ENCODE measurements around the gene STYXL1. TPM values are rescaled to one million over a fixed set of nuclear protein-coding genes. Genes with fewer than 3 reads are reported as not detected.
A peak's percentile ranks its signal among the peaks of the same experiment; 100 is the strongest.

The STYXL1 gene
- total RNA-seq, 1 donor from 2014 or later: 21.4 TPM

GRCh38 chr7:76003351-76003750 is 44.4 kb downstream of the STYXL1 start:
- intact Hi-C loops (cut with DNase I): no loop called here
- no peak for ATAC-seq (ENCODE audit: poor library complexity)
- DNase-seq: peak; percentile 19

GRCh38 chr7:76002822-76003221 is 45.0 kb downstream of the STYXL1 start:
- DNase-seq (peak; percentile 12), ATAC-seq (ENCODE audit: poor library complexity) (no peak)
- intact Hi-C loops (cut with DNase I): no loop called here

GRCh38 chr7:76002139-76002538 is 45.7 kb downstream of the STYXL1 start:
- peak; percentile 40 for DNase-seq
- peak; percentile 82 for ATAC-seq (ENCODE audit: poor library complexity)
- intact Hi-C loops (cut with DNase I): no loop called here

GRCh38 chr7:76000566-76000965 is 47.2 kb downstream of the STYXL1 start:
- ATAC-seq (ENCODE audit: poor library complexity) (no peak), DNase-seq (peak; percentile 29)
- intact Hi-C loops (cut with DNase I): no loop called here

GRCh38 chr7:75998038-75998437 is 49.8 kb downstream of the STYXL1 start:
- intact Hi-C loops (cut with DNase I): no loop called here
- ATAC-seq (ENCODE audit: poor library complexity): no peak
- no peak for DNase-seq

GRCh38 chr7:75996476-75996875 is 51.3 kb downstream of the STYXL1 start:
- intact Hi-C loops (cut with DNase I): no loop called here
- peak; percentile 22 for DNase-seq
- no peak for ATAC-seq (ENCODE audit: poor library complexity)

GRCh38 chr7:75995996-75996395 is 51.8 kb downstream of the STYXL1 start:
- intact Hi-C loops (cut with DNase I): no loop called here
- DNase-seq (peak; percentile 26), ATAC-seq (ENCODE audit: poor library complexity) (no peak)

GRCh38 chr7:75995052-75995471 is 52.7 kb downstream of the STYXL1 start:
- ATAC-seq (ENCODE audit: poor library complexity): peak; percentile 2
- intact Hi-C loops (cut with DNase I): no loop called here

GRCh38 chr7:75994388-75995051 is 53.3 kb downstream of the STYXL1 start, which contains the start of gene TMEM120A:
TMEM120A (minus strand) TSS chr7:75994595; CDS start chr7:75994570, 25 bp downstream.
- ATAC-seq (ENCODE audit: poor library complexity): peak; percentile 94
- intact Hi-C loops (cut with DNase I): no loop called here
- peak; percentile 99 for DNase-seq

More at GRCh38 chr7:75995052-75995471, 52.7 kb downstream of the STYXL1 start:
- DNase-seq: no peak

GRCh38 chr7:75993689-75994387 is 54.0 kb downstream of the STYXL1 start:
- intact Hi-C loops (cut with DNase I): no loop called here
- ATAC-seq (ENCODE audit: poor library complexity): peak; percentile 44

GRCh38 chr7:75992083-75992755 is 55.6 kb downstream of the STYXL1 start:
- no peak for ATAC-seq (ENCODE audit: poor library complexity)
- peak; percentile 60 for DNase-seq
- intact Hi-C loops (cut with DNase I): no loop called here

More at GRCh38 chr7:75993689-75994387, 54.0 kb downstream of the STYXL1 start:
- peak; percentile 84 for DNase-seq

- intact Hi-C loops (cut with DNase I): no loop called here
- ATAC-seq (ENCODE audit: poor library complexity): no peak
- DNase-seq: peak; percentile 37
Observed at GRCh38 chr7:75991531-75992082, 56.2 kb downstream of the STYXL1 start.

GRCh38 chr7:75989500-75990388 is 58.1 kb downstream of the STYXL1 start:
- DNase-seq (peak; percentile 80), ATAC-seq (ENCODE audit: poor library complexity) (peak; percentile 32)
- intact Hi-C loops (cut with DNase I): no loop called here

- peak; percentile 88 for DNase-seq
- peak; percentile 62 for ATAC-seq (ENCODE audit: poor library complexity)
- intact Hi-C loops (cut with DNase I): no loop called here
Observed at GRCh38 chr7:75988568-75989499, 59.0 kb downstream of the STYXL1 start.

GRCh38 chr7:75987805-75988567 is 59.8 kb downstream of the STYXL1 start:
- intact Hi-C loops (cut with DNase I): no loop called here
- DNase-seq: peak; percentile 39
- no peak for ATAC-seq (ENCODE audit: poor library complexity)

- DNase-seq (peak; percentile 38), ATAC-seq (ENCODE audit: poor library complexity) (no peak)
- intact Hi-C loops (cut with DNase I): no loop called here
Observed at GRCh38 chr7:75987026-75987804, 60.6 kb downstream of the STYXL1 start.

All from Right ventricle myocardium superior (tissue), 1 donor.